H1 (cell line): ENCODE results near the gene EPHB1. TPM values are rescaled to one million over a fixed set of nuclear protein-coding genes. Genes with fewer than 3 reads are reported as not detected.

Experiments
- ASH2L ChIP-seq: fragments of 200-600, 300-600 bp; sonication (generic); IDR thresholded peaks from one replicate; pipeline ENCODE4 v1.7.1; 2017; ENCODE audit warnings: low read length
- CHD2 ChIP-seq: IDR thresholded peaks from 2 replicates; pipeline ENCODE4 v1.6.1; 2012; ENCODE audit warnings: low read length, improper control_type of control experiment
- EP300 ChIP-seq, 2 experiments: IDR thresholded peaks; 1 replicate in 1 of 2; 2 replicates in 1 of 2; pipeline ENCODE4 v1.6.1; 2011 to 2012; ENCODE audit warnings: low read depth in 2 of 2, low read length in 2 of 2, mild to moderate bottlenecking in 2 of 2, borderline replicate concordance in 1 of 2, inconsistent platforms in 1 of 2, moderate library complexity in 1 of 2
- HDAC2 ChIP-seq, 2 experiments: fragments of 300-600 bp in 1 of 2; sonication (generic) in 1 of 2; IDR thresholded peaks; 2 replicates each; pipeline ENCODE4 v1.6.1; 2011 to 2012; ENCODE audit warnings: low read depth in 2 of 2, low read length in 2 of 2, mild to moderate bottlenecking in 2 of 2, moderate library complexity in 2 of 2, borderline replicate concordance in 1 of 2, inconsistent platforms in 1 of 2
- SP1 ChIP-seq: IDR thresholded peaks from 2 replicates; pipeline ENCODE4 v1.6.1; 2011; ENCODE audit warnings: low read depth, low read length
- TAF1 ChIP-seq: IDR thresholded peaks from 2 replicates; pipeline ENCODE4 v1.6.1; 2011; ENCODE audit warnings: mild to moderate bottlenecking, low read depth, low read length
- polyA plus RNA-seq, 7 experiments: library from polyadenylated mRNA; depleted of rRNA in 3 of 7; stranded (reverse) in 5 of 7; unstranded in 2 of 7; fragments of >200 nt in 5 of 7; fragments of 200-250 nt in 2 of 7; gene quantifications; 1 replicate in 5 of 7; 2 replicates in 1 of 7; 4 replicates in 1 of 7; pipeline versions ENCODE4 v1.2.1 to v1.2.3, GENCODE V29; 2011 to 2013; ENCODE audit warnings: missing spikeins in 2 of 7, mixed read lengths in 2 of 7
- total RNA-seq: library from RNA; stranded (reverse); fragmentation: NEBNext Ultra II Directional; extraction: Animal tissue kit (Norgen Biotek cat#: 25700); gene quantifications from 2 replicates; pipeline ENCODE4 v1.2.1, GENCODE V29; 2021

The EPHB1 gene
- total and polyA plus RNA-seq, 2 of the 8 experiments (the other 6 are each of a cell fraction or from before 2014, with no cell fraction given): 3.5 to 5.9 TPM

DNA sequence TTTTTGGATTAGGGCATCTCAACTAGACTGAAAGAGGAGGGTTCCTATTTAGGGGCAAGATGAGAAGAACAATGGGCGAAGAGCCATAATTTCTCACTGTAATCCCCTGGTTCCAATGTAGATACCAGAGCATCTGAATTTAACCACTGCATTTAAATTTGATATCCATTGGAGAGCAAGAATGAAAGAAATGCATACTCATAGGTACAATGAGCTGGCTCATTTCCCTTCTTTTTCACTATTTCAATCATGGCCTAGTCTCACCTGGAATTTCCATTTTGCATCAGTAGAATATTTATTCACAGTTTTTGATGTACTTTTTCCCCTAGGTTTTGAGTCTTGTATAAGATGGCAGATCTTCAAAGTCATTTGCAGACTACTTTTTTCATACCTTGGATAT, 13.8 kb downstream of the EPHB1 start (continued):
- no peak for TF ChIP-seq HDAC2 (IDR thresholded peaks at IDR 0.05; ENCODE audit: borderline replicate concordance in 1 of 2, low read depth in 2 of 2, low read length in 2 of 2)
- no peak for TF ChIP-seq SP1
- no peak for TF ChIP-seq CHD2
- no peak for TF ChIP-seq ASH2L
- no peak for TF ChIP-seq TAF1
- no peak for TF ChIP-seq EP300 (IDR thresholded peaks at IDR 0.05; ENCODE audit: borderline replicate concordance in 1 of 2, low read depth in 2 of 2, low read length in 2 of 2)
